Kidney capillary endothelial cell (primary cell): ENCODE measurements around the gene FADS3.

Experiments used
- DNase-seq: peaks from one replicate; pipeline ENCODE4 v3.0.0-alpha.2; 2018; ENCODE audit warnings: low spot score

Gene FADS3

DNA sequence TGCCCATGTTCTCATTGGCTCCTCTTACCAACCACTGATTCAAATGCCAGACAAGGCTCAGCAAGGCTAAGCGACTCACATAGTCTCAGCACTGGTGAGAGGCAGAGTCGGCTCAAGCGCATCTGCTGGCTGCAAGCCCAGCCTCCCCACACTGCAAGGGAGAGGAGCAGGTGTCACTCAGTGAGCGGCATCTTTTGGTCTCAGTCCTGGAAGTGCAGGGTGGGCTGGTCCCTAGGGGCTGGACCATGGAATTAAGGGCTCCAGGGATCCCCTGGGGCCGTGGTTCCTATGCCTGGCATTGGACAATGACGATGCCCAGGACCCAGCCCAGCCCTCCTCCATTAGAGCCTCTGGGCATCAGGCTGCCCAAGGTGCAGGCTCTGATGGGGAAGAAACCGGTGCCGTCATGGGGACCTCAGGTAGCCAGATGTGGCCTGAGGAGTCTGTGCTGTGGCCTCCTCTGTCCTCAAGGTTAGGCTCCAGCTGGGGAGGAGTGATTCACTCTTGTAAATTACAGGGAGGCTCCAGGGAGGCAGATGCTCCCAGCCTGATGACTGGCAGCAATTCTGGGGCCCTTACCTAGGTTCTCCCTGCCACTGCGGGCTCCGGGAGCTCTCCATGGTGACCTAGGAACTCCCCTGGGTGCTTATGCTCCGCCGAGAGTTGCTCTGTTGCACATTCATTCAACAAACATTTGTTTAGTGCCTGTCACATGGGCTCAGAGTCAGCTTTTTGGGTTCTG, 35.2 kb downstream of the FADS3 start:
- DNase-seq, result no peak

- no peak for DNase-seq
Observed at GRCh38 chr11:61854966-61855714, 36.2 kb downstream of the FADS3 start.

DNA sequence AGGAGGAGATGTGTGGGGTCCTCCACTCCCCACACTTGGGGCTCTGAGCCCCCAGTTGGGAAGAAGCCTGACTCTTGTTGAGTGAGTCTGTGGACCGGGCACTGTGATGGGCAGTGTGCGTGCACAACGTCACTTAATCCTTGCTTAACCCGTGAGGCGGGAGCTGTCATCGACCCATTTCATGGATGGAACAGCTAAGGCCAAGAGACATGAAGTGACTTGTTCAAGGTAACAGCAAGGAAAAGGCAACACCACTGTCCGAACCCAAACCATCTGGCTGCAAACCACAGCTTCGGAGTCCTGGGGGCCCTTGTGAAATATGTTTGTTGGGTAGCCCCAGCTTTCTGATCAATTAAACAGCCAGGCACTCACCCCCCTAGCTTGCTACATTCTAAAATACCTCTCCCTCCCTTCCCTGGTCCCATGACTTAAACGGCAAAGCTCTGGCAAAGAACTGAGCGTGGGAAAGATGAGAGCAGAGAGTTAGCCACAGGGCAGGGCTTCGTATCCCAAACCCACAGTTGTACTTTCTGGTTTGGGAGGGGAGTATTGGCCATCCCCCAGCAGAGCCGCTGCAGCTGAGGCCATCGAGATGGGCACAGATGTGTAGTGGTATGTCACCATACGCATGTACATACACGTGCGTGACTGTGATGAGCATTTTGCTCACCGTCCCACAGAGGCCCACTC, 37.0 kb downstream of the FADS3 start:
- no peak for DNase-seq

GRCh38 chr11:61853698-61854169, 37.6 kb downstream of the FADS3 start:
- DNase-seq, result no peak

- DNase-seq, result no peak
Observed at GRCh38 chr11:61851900-61852295, 39.4 kb downstream of the FADS3 start.

- DNase-seq, result no peak
Observed at GRCh38 chr11:61851113-61851899, 40.0 kb downstream of the FADS3 start.

GRCh38 chr11:61850687-61851086, 40.7 kb downstream of the FADS3 start:
- DNase-seq, result no peak

DNA sequence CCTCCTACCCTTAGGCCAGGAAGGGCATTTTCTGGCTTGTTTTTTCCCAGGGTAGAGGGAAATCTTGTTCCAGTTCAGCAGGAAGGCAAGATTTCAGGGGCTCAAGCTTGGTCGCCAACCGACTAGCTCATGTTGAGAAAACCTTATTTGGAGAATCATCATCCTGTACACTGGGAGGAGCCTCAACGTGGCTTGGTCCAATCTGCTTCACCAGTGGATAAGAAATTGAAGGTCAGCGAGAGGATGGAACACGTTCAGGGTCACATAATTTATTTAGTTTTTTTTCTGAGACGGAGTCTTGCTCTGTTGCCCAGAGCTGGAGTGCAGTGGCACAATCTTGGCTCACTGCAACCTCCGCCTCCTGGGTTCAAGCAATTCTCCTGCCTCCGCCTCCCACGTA, 42.7 kb downstream of the FADS3 start:
- DNase-seq, result no peak

DNA sequence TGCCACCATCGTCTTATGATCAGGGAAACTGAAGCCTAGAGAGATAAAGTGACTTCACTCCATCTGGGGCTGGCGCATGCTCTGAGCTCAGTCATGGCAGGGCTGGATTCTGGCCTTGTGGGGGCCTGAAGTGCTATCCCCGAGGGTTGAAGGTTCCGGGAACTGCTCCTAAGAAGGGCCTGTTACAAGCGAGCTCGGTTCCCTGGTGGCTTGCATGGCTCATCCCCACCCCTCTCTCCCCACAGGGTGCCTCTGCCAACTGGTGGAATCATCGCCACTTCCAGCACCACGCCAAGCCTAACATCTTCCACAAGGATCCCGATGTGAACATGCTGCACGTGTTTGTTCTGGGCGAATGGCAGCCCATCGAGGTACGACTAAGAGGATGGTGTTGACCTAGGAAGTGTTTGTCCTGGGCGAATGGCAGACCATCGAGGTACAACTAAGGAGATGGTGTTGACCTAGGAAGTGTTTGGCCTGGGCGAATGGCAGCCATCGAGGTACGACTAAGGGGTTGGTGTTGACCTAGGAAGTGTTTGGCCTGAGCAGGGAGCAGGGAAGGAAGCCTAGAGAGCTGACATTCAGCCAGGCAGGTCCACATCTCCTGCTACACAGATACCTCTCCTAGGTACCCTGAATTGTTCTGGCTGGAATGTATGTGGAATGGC, 43.3 kb downstream of the FADS3 start:
- DNase-seq, result no peak

DNA sequence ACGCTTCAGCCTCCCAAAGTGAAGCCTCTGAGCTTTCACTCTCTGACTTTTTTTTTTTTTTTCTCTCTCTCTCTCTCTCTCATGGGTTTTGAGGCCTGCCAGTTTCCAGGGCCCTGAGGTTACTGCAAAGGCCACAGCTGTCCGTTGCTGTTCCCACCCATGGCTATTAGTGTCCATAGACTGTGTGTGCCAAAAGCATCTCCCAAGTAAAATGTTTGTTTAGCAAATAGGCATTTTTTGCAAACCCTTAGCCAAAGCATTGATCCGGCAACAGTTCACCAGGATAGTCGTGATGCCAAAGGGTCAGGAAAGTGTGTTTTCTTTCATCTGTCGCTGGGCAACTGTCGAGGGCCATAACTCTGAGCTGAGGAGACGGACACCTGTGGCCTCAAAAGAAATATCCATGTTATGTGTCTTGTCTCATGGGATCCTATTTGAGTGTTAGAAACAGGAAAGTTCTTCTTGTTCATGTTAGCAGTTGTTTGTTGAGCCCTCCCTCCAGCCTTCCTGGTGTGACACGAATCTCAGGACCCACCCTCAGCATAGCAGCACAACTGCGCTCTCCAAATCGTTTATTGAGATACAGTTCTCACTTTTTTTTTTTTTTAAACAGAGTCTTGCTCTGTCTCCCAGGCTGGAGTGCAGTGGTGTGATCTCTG, 44.9 kb downstream of the FADS3 start:
- no peak for DNase-seq

DNA sequence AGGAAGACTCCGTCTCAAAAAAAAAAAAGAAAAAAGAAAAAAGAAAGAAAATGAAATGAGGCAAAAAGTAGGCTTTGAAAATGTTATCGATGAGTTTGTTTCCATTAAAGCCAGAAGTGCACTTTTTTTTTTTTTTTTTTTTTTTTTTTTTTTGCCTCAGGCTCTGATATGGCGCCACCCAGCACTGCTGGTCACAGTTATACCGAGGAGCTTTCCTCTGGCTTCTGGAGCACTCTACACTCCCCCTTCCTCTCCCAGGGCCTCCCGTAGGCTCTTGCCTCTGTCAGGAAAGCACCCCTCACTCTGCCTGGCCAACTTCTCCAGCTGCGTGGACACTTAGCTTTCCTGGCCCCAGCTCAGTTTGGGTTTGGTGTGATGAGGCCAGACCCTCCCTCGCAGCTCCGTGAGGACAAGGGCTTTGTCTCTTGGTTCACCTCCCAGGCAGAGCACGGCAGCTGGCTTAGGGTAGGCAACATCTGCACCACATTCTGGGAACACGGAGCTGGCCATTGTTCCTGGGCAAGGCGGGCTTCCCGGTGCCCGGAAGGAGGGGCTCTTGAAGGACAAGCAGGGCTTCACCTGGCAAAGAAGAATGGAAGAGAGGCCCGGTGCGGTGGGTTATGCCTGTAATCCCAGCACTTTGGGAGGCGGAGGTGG, 46.3 kb downstream of the FADS3 start:
- DNase-seq, result no peak

DNA sequence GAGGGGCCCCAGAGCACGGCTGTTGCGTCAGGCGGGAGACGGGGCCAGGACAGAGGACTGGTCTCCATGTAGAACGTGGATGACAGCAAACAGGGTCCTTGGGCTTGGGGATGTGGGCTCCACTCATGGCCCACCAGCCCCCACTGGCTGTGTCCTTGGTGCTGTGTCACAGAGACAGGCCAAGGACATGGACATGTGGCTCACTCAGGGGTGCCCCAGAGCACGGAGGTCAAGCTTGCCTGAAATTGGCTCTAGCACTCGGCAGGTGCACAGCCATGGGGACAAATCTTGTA, 48.9 kb downstream of the FADS3 start:
- no peak for DNase-seq

DNA sequence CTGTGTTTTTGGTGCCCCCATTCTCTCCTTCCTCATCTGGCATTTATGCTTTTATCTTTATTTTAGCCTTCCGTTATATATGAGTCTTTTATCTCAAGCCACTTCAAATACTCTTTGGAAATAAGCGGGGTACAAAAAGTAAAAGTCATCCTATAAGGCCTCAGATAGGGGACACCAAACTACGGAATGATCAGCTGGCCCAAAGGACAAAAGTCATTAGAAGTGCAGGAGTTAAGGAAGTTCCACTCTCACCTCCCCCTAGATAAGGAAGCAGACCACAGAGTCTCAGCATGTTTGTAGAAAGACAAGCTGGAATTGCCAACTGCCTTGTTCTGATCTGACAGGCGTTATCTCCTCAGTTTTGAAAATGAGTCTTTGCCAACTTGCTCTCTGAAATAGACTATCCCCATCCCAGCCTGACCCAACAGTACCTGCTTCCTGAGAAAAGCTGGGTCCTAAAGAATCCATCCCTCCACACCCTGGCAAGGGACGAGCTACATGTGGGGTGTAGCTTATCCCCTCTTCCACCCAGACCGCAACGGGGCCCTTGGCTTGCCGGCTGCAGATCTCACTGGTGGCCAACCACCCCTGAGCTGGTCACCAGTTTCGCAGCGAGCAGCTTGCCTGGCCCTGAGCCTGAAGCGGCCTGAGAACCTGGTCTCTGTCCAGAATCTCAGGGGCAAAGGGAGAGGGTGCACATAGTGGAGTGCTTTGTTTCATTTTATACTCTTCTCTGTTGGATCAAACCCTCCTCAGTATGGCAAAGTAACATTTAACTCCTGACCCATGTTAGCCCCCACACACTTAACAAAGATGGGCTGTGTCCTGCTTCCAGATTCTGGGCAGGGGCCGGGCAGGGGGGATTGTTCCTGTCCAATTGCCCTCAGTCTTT, 49.5 kb downstream of the FADS3 start:
- DNase-seq, result no peak

DNA sequence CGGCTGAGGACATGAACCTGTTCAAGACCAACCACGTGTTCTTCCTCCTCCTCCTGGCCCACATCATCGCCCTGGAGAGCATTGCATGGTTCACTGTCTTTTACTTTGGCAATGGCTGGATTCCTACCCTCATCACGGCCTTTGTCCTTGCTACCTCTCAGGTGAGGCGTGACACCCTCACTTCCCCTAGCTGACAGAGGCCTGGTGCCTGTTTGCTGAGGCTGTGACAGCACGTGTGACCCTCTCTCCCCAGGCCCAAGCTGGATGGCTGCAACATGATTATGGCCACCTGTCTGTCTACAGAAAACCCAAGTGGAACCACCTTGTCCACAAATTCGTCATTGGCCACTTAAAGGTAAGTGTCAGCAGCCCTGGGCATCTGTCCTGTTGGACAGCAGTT, 51.0 kb downstream of the FADS3 start:
- no peak for DNase-seq

GRCh38 chr11:61839742-61840141, 51.6 kb downstream of the FADS3 start:
- DNase-seq, result no peak

GRCh38 chr11:61838921-61839320, 52.4 kb downstream of the FADS3 start:
- no peak for DNase-seq

- no peak for DNase-seq
Observed at GRCh38 chr11:61838501-61838900, 52.8 kb downstream of the FADS3 start.

DNA sequence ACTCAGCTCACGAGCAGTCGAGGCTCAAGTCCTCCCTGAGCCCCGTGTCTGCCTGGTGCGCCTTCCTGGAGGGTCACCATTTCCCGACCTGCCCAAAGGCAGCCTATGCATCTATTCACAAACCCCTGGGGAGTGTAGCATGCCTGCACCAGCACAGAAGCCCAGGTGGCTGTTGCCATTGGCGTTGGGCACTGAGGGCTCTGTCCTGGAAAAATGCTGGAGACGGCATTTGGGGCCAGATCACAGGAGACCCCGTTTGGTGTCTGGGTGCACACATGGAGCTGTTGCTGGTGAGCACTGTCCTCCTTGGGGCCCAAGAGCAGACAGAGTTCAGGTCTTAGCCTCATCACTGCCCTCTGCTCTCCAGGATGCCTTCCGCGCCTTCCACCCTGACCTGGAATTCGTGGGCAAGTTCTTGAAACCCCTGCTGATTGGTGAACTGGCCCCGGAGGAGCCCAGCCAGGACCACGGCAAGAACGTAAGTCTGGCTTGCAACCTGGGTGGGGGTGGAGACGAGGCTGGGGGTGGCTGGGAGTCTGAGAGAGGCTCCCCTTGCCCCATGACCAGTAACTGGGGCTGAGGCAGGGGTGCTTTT, 53.8 kb downstream of the FADS3 start:
- no peak for DNase-seq

GRCh38 chr11:61836193-61836592, 55.2 kb downstream of the FADS3 start:
- DNase-seq, result no peak
